ENCODE results near the gene ASPSCR1. TPM values are rescaled to one million over a fixed set of nuclear protein-coding genes. Genes with fewer than 3 reads are reported as not detected.

Gene ASPSCR1
- total and polyA plus RNA-seq, 9 of the 15 experiments (the other 6 are each of a cell fraction or from before 2014, with no cell fraction given) = 0.90 to 36.9 (median 11.6) TPM

DNA sequence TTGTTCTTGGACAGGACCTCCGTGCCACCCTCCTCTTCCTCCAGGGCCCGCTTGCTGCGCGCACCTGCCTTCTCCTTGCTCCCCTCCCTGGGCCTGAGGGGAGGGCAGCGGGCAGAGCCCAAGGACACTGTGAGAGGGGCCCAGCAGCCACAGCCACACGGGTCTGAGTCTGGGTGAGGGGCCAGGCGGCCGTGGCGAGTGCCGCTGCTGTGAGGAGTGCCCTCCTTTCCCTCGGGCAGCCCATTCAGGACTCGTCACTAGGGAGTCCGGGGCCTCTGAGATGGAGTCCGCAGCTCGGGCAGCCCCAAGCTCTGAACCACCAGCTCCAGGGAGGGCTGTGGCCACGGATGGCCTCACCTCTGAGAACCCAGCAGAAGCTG is 82.6 kb downstream of the ASPSCR1 start:
- Histone ChIP-seq H3K4me1 (replicated peaks in 1 of 2; ENCODE audit: control insufficient read depth in 2 of 2, insufficient read depth in 2 of 2, low read length in 2 of 2) (peaks cover 3 to 90% of the 10 kb centered on the region in 2 experiments; a peak in 3 of 5 replicates), H3K27ac (ENCODE audit: extremely low read depth, low read depth, low read length) (no peak overlapping the region), H3K9ac (ENCODE audit: insufficient read depth in 1 of 2, low read depth in 2 of 2, low read length in 2 of 2) (no peak overlapping the region; a peak in 1 of 4 replicates), H3K4me3 (no peak overlapping the region), H3K9me3 (replicated peaks; ENCODE audit: control insufficient read depth, insufficient read depth, low read depth, low read length) (no peaks in the 10 kb centered on the region), H4K20me1 (replicated peaks; ENCODE audit: control insufficient read depth, insufficient read depth, low read length) (peaks cover 7% of the 10 kb centered on the region), H3K79me2 (ENCODE audit: control insufficient read depth, insufficient read depth, low read length) (peaks cover 18% of the 10 kb centered on the region), H2AFZ (ENCODE audit: low read depth, low read length) (no peak overlapping the region), H3K9me1 (ENCODE audit: control insufficient read depth, insufficient read depth, low read length) (no peaks in the 10 kb centered on the region), H3K36me3 (ENCODE audit: control insufficient read depth, insufficient read depth, low read length) (peaks cover 94% of the 10 kb centered on the region; the same call in 2 of the 3 replicates), H3K4me2 (ENCODE audit: insufficient read depth, low read length) (no peak overlapping the region), H3K27me3 (ENCODE audit: control insufficient read depth in 2 of 2, insufficient read depth in 2 of 2, low read length in 2 of 2) (no peaks in the 10 kb centered on the region)
- ATAC-seq (no peak), FAIRE-seq (no peak), DNase-seq (ENCODE audit: extremely low read depth in 1 of 4, low spot score in 3 of 4) (no peak)
- intact Hi-C loops (cut with micrococcal nuclease) = no loop called here
- in situ Hi-C loops (cut with MboI) = no loop called here
- ChIA-PET POLR2A (interaction anchor here (0.6 to 2.5 kb wide), 11 partner anchors 10 to 275 kb away, joined by 3 to 11 read pairs (median 4); partner anchors contain the start of gene DCXR), CTCF (ENCODE audit: low intra/inter-chr PET ratio) (no interaction called here)
- BruUV-seq (replicated peaks) = no TSS peak
- WGBS (ENCODE audit: insufficient coverage, low coverage, missing lambda C conversion rate) = 85% methylated on average over 11 of the region's 16 CpGs
- TF ChIP-seq, protein P1, sequence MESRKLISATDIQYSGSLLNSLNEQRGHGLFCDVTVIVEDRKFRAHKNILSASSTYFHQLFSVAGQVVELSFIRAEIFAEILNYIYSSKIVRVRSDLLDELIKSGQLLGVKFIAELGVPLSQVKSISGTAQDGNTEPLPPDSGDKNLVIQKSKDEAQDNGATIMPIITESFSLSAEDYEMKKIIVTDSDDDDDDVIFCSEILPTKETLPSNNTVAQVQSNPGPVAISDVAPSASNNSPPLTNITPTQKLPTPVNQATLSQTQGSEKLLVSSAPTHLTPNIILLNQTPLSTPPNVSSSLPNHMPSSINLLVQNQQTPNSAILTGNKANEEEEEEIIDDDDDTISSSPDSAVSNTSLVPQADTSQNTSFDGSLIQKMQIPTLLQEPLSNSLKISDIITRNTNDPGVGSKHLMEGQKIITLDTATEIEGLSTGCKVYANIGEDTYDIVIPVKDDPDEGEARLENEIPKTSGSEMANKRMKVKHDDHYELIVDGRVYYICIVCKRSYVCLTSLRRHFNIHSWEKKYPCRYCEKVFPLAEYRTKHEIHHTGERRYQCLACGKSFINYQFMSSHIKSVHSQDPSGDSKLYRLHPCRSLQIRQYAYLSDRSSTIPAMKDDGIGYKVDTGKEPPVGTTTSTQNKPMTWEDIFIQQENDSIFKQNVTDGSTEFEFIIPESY (CRISPR knock-in tag; IDR thresholded peaks at IDR 0.05) = 0 out of 2 replicates have a peak, but pooled peaks have one; percentile 26
- TF ChIP-seq NR1H2 (CRISPR knock-in tag; IDR thresholded peaks at IDR 0.05) (no peak), TAF15 (IDR thresholded peaks at IDR 0.05; ENCODE audit: low read depth, low read length) (0 out of 2 replicates have a peak, but pooled peaks have one; percentile 34), ZFX (CRISPR knock-in tag; IDR thresholded peaks at IDR 0.05) (no peak), FOXK1 (CRISPR knock-in tag; IDR thresholded peaks at IDR 0.05; ENCODE audit: borderline replicate concordance) (no peak), ZNF561 (CRISPR knock-in tag; conservative IDR thresholded peaks at IDR 0.05) (no peak), POLR2G (IDR thresholded peaks at IDR 0.05; ENCODE audit: low read depth, low read length) (peak; percentile 65; the same call in 1 of the 2 replicates), RCOR1 (IDR thresholded peaks at IDR 0.05; ENCODE audit: borderline replicate concordance in 1 of 2, low read depth in 2 of 2, low read length in 2 of 2) (no peak), RBFOX2 (IDR thresholded peaks at IDR 0.05; ENCODE audit: low read depth, low read length) (peak; percentile 39), KLF16 (IDR thresholded peaks at IDR 0.05) (no peak), MCM7 (IDR thresholded peaks at IDR 0.05) (no peak), STAT5A (IDR thresholded peaks at IDR 0.05; ENCODE audit: borderline replicate concordance, low read length) (no peak), CBFB (CRISPR knock-in tag; IDR thresholded peaks at IDR 0.05) (no peak), POLR2AphosphoS2 (IDR thresholded peaks at IDR 0.05; ENCODE audit: low read length) (no peak), BACH1 (tag; IDR thresholded peaks at IDR 0.05) (no peak), KDM2B (CRISPR knock-in tag; IDR thresholded peaks at IDR 0.05) (no peak), ZNF133 (CRISPR knock-in tag; IDR thresholded peaks at IDR 0.05) (no peak)
- TF ChIP-seq, protein P2, sequence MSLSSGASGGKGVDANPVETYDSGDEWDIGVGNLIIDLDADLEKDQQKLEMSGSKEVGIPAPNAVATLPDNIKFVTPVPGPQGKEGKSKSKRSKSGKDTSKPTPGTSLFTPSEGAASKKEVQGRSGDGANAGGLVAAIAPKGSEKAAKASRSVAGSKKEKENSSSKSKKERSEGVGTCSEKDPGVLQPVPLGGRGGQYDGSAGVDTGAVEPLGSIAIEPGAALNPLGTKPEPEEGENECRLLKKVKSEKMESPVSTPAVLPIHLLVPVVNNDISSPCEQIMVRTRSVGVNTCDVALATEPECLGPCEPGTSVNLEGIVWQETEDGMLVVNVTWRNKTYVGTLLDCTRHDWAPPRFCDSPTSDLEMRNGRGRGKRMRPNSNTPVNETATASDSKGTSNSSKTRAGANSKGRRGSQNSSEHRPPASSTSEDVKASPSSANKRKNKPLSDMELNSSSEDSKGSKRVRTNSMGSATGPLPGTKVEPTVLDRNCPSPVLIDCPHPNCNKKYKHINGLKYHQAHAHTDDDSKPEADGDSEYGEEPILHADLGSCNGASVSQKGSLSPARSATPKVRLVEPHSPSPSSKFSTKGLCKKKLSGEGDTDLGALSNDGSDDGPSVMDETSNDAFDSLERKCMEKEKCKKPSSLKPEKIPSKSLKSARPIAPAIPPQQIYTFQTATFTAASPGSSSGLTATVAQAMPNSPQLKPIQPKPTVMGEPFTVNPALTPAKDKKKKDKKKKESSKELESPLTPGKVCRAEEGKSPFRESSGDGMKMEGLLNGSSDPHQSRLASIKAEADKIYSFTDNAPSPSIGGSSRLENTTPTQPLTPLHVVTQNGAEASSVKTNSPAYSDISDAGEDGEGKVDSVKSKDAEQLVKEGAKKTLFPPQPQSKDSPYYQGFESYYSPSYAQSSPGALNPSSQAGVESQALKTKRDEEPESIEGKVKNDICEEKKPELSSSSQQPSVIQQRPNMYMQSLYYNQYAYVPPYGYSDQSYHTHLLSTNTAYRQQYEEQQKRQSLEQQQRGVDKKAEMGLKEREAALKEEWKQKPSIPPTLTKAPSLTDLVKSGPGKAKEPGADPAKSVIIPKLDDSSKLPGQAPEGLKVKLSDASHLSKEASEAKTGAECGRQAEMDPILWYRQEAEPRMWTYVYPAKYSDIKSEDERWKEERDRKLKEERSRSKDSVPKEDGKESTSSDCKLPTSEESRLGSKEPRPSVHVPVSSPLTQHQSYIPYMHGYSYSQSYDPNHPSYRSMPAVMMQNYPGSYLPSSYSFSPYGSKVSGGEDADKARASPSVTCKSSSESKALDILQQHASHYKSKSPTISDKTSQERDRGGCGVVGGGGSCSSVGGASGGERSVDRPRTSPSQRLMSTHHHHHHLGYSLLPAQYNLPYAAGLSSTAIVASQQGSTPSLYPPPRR (CRISPR knock-in tag; IDR thresholded peaks at IDR 0.05; ENCODE audit: borderline replicate concordance) = no peak

Measured in K562 (cell line).